GM18870 (cell line): ENCODE measurements around the gene RAI1.

Experiments
- ATAC-seq: cut with Tn5 transposase; IDR thresholded peaks from one replicate; pipeline ENCODE4 v1.9.1; 2021; ENCODE audit warnings: moderate library complexity; ENCODE audit not compliant: unreplicated experiment

RAI1 gene

DNA sequence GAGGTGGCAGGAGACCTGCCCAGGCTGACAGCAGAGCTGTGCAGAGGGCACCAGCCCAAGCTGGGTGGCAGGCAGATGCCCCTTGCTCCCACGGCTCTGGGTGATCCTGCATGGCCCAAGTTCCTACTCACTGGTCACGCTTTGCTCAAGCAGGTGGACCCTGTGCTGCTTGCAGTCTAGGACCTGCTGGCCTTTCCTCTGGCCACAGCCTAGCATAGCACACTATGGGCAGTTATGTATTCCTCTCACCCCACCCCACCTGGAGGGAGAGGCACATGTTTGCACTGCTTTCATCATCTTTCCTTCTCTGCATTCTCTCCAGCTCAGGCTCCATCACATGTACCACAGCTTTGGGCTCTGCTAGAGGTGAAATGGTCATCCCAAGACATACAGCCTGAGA is 175.1 kb downstream of the RAI1 start:
- no peak for ATAC-seq

DNA sequence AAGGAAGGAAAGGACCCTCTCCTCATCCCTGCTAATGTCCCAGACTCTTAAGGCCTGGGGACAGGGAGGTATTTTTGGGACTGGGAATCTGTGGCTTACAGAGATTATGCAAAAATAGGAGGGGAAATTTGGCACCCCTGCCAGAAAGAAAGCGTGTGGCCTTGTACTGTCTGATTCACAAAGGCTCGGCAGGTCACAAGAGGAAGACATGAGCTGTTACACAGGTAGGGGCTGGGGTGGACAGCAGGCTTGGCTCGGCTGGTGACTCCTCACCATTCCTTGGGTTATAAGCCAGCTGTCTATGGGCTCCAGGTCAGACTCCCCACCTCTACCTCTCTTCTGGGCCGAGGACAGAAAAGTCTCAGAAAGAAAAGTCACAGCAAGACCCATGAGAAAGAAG is 176.2 kb downstream of the RAI1 start:
- no peak for ATAC-seq

DNA sequence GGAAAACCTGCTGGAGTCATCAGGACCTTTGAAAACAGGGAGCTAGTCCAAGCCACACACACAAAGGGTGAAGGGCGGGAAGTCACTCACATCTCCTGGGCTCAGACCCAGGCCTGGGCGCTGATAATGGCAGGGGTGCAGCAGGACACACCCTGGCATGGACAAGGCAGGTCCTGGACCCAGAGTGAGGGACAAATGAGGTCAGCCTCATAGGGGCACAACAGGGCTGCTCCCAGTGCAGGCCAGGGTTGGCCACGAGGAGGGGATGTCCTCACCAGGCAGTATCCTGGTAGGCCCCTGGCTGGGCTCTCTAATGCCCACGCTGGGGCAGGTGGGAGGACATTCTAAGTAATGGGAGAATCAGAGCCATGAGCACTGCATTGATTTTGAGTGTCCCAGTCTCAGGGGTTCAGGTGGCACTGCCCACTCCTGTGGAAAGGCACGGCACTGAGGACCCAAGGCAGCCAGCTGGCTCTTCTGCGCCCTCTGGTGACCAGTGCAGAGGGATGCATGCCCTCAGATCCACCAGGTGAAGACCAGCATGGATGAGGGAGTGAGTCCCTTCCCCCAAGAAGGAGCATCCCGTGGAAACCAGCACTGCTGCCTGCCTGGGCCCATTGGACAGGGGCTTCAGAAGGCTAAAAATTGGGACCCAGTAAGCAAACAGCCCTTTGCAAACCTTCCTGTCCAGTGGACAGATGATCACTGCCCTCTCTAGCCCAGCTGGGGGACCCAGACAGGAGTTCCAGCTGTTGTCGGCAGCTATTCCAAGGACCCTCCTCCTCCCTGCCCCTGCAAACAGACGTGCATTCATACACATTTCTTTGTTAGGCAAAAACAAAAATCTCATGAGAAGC is 178.9 kb downstream of the RAI1 start:
- ATAC-seq, result no peak

DNA sequence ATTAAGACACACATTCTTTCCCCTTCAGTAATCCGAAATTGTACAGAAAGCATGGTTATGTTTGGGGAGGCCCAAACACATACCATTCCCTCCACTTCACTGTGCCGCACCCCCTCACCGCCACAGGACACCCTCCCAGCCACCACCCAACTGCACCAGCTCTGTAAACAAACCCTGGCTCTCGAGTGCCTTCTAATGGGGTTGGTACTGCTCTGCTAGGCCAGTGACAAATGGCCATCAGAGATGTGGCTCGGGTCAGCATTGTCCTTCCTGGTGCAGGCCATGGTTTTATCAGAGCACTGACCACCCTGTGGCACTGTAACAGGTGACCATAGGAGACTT is 179.5 kb downstream of the RAI1 start:
- no peak for ATAC-seq
